ENCODE measurements around the gene KLHL34. TPM values are rescaled to one million over a fixed set of nuclear protein-coding genes. Genes with fewer than 3 reads are reported as not detected.

The KLHL34 gene
- total and polyA plus RNA-seq, 2 experiments from 2014 or later: 0.81 to 1.1 TPM

DNA sequence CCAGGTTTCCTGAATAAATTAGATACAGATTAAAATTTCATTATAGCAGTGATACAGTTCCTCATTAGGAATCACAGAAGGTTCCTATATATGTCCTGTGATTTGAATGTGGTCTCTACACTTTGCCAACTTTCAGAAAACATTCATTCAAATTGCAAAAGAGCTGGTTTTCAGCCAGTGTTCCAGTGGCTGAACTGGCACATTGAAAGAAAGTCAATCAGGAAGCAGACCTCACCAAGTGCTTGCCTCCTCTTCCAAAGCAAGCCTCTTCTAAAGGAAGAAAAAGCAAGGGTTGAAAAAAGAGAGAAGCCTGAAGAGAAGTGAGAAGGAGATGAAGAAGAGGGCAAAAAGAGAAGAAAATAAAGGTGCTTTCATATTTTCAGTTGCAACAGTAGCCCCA is 12.7 kb downstream of the KLHL34 start:
- Histone ChIP-seq H3K4me1 (ENCODE audit: insufficient read depth) (0 out of 2 replicates have a peak, but pooled peaks cover 6% of the 10 kb centered on the region), H3K4me2 (no peak overlapping the region), H3K27me3 (ENCODE audit: insufficient read depth) (no peaks in the 10 kb centered on the region), H3K27ac (ENCODE audit: low read depth) (no peak overlapping the region), H2AFZ (no peak overlapping the region), H3K36me3 (ENCODE audit: insufficient read depth) (no peaks in the 10 kb centered on the region), H3K79me2 (replicated peaks; ENCODE audit: insufficient read depth) (no peaks in the 10 kb centered on the region), H4K20me1 (replicated peaks; ENCODE audit: insufficient read depth) (no peaks in the 10 kb centered on the region), H3K9me2 (ENCODE audit: insufficient read depth) (no peaks in the 10 kb centered on the region), H3K4me3 (no peak overlapping the region), H3F3A (replicated peaks; ENCODE audit: low read depth) (no peaks in the 10 kb centered on the region)
- H3K27me3 Mint-ChIP-seq (ENCODE audit: insufficient read depth, low read depth, poor library complexity): no peaks in the 10 kb centered on the region
- ATAC-seq (no peak), DNase-seq (ENCODE audit: low spot score) (no peak)
- no peak overlapping the region; the same call in 1 of the 2 replicates for H3K27ac Mint-ChIP-seq
- H3K9me3 Mint-ChIP-seq: no peaks in the 10 kb centered on the region
- TF ChIP-seq, protein P1, sequence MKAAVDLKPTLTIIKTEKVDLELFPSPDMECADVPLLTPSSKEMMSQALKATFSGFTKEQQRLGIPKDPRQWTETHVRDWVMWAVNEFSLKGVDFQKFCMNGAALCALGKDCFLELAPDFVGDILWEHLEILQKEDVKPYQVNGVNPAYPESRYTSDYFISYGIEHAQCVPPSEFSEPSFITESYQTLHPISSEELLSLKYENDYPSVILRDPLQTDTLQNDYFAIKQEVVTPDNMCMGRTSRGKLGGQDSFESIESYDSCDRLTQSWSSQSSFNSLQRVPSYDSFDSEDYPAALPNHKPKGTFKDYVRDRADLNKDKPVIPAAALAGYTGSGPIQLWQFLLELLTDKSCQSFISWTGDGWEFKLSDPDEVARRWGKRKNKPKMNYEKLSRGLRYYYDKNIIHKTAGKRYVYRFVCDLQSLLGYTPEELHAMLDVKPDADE (IDR thresholded peaks at IDR 0.05): no peak
- TF ChIP-seq ZNF114 (CRISPR knock-in tag; IDR thresholded peaks at IDR 0.05) (no peak), POLR2AphosphoS5 (IDR thresholded peaks at IDR 0.05; ENCODE audit: low read depth) (no peak), STAT1 (IDR thresholded peaks at IDR 0.05; ENCODE audit: unreplicated experiment) (no peak), JUNB (IDR thresholded peaks at IDR 0.05; ENCODE audit: unreplicated experiment) (no peak), CREB1 (CRISPR knock-in tag; IDR thresholded peaks at IDR 0.05; ENCODE audit: low read depth) (no peak), EZH2 (IDR thresholded peaks at IDR 0.05; ENCODE audit: low read depth, unreplicated experiment) (no peak), EZH2phosphoT487 (IDR thresholded peaks at IDR 0.05; ENCODE audit: unreplicated experiment) (no peak), NANOG (IDR thresholded peaks at IDR 0.05; ENCODE audit: borderline replicate concordance) (no peak), ZNF331 (CRISPR knock-in tag; IDR thresholded peaks at IDR 0.05; ENCODE audit: low read depth) (no peak)
- TF ChIP-seq, protein P2, sequence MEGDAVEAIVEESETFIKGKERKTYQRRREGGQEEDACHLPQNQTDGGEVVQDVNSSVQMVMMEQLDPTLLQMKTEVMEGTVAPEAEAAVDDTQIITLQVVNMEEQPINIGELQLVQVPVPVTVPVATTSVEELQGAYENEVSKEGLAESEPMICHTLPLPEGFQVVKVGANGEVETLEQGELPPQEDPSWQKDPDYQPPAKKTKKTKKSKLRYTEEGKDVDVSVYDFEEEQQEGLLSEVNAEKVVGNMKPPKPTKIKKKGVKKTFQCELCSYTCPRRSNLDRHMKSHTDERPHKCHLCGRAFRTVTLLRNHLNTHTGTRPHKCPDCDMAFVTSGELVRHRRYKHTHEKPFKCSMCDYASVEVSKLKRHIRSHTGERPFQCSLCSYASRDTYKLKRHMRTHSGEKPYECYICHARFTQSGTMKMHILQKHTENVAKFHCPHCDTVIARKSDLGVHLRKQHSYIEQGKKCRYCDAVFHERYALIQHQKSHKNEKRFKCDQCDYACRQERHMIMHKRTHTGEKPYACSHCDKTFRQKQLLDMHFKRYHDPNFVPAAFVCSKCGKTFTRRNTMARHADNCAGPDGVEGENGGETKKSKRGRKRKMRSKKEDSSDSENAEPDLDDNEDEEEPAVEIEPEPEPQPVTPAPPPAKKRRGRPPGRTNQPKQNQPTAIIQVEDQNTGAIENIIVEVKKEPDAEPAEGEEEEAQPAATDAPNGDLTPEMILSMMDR (conservative IDR thresholded peaks at IDR 0.05; ENCODE audit: low read depth in 2 of 2): no peak
- TF ChIP-seq, protein P3, sequence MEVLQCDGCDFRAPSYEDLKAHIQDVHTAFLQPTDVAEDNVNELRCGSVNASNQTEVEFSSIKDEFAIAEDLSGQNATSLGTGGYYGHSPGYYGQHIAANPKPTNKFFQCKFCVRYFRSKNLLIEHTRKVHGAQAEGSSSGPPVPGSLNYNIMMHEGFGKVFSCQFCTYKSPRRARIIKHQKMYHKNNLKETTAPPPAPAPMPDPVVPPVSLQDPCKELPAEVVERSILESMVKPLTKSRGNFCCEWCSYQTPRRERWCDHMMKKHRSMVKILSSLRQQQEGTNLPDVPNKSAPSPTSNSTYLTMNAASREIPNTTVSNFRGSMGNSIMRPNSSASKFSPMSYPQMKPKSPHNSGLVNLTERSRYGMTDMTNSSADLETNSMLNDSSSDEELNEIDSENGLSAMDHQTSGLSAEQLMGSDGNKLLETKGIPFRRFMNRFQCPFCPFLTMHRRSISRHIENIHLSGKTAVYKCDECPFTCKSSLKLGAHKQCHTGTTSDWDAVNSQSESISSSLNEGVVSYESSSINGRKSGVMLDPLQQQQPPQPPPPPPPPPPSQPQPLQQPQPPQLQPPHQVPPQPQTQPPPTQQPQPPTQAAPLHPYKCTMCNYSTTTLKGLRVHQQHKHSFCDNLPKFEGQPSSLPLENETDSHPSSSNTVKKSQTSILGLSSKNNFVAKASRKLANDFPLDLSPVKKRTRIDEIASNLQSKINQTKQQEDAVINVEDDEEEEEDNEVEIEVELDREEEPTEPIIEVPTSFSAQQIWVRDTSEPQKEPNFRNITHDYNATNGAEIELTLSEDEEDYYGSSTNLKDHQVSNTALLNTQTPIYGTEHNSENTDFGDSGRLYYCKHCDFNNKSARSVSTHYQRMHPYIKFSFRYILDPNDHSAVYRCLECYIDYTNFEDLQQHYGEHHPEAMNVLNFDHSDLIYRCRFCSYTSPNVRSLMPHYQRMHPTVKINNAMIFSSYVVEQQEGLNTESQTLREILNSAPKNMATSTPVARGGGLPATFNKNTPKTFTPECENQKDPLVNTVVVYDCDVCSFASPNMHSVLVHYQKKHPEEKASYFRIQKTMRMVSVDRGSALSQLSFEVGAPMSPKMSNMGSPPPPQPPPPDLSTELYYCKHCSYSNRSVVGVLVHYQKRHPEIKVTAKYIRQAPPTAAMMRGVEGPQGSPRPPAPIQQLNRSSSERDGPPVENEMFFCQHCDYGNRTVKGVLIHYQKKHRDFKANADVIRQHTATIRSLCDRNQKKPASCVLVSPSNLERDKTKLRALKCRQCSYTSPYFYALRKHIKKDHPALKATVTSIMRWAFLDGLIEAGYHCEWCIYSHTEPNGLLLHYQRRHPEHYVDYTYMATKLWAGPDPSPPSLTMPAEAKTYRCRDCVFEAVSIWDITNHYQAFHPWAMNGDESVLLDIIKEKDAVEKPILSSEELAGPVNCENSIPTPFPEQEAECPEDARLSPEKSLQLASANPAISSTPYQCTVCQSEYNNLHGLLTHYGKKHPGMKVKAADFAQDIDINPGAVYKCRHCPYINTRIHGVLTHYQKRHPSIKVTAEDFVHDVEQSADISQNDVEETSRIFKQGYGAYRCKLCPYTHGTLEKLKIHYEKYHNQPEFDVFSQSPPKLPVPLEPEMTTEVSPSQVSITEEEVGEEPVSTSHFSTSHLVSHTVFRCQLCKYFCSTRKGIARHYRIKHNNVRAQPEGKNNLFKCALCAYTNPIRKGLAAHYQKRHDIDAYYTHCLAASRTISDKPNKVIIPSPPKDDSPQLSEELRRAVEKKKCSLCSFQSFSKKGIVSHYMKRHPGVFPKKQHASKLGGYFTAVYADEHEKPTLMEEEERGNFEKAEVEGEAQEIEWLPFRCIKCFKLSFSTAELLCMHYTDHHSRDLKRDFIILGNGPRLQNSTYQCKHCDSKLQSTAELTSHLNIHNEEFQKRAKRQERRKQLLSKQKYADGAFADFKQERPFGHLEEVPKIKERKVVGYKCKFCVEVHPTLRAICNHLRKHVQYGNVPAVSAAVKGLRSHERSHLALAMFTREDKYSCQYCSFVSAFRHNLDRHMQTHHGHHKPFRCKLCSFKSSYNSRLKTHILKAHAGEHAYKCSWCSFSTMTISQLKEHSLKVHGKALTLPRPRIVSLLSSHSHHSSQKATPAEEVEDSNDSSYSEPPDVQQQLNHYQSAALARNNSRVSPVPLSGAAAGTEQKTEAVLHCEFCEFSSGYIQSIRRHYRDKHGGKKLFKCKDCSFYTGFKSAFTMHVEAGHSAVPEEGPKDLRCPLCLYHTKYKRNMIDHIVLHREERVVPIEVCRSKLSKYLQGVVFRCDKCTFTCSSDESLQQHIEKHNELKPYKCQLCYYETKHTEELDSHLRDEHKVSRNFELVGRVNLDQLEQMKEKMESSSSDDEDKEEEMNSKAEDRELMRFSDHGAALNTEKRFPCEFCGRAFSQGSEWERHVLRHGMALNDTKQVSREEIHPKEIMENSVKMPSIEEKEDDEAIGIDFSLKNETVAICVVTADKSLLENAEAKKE (CRISPR knock-in tag; IDR thresholded peaks at IDR 0.05): no peak
- TF ChIP-seq, protein P4, sequence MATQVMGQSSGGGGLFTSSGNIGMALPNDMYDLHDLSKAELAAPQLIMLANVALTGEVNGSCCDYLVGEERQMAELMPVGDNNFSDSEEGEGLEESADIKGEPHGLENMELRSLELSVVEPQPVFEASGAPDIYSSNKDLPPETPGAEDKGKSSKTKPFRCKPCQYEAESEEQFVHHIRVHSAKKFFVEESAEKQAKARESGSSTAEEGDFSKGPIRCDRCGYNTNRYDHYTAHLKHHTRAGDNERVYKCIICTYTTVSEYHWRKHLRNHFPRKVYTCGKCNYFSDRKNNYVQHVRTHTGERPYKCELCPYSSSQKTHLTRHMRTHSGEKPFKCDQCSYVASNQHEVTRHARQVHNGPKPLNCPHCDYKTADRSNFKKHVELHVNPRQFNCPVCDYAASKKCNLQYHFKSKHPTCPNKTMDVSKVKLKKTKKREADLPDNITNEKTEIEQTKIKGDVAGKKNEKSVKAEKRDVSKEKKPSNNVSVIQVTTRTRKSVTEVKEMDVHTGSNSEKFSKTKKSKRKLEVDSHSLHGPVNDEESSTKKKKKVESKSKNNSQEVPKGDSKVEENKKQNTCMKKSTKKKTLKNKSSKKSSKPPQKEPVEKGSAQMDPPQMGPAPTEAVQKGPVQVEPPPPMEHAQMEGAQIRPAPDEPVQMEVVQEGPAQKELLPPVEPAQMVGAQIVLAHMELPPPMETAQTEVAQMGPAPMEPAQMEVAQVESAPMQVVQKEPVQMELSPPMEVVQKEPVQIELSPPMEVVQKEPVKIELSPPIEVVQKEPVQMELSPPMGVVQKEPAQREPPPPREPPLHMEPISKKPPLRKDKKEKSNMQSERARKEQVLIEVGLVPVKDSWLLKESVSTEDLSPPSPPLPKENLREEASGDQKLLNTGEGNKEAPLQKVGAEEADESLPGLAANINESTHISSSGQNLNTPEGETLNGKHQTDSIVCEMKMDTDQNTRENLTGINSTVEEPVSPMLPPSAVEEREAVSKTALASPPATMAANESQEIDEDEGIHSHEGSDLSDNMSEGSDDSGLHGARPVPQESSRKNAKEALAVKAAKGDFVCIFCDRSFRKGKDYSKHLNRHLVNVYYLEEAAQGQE (IDR thresholded peaks at IDR 0.05; ENCODE audit: unreplicated experiment): no peak
- peaks cover 8% of the 10 kb centered on the region; the same call in 1 of the 3 replicates for H3K4me1 Mint-ChIP-seq
- H3K36me3 Mint-ChIP-seq (ENCODE audit: low read depth): peaks cover 7% of the 10 kb centered on the region; the same call in 2 of the 3 replicates
- H3K4me3 Mint-ChIP-seq: no peak overlapping the region
